ENCODE results near the gene HCRTR1. TPM values are rescaled to one million over a fixed set of nuclear protein-coding genes. Genes with fewer than 3 reads are reported as not detected.
A peak's percentile ranks its signal among the peaks of the same experiment; 100 is the strongest.
"Not testable (repeated sequence)": the region's sequence is repeated elsewhere in the genome, so short reads cannot be mapped to it uniquely, and the experiment has no call there.

Gene HCRTR1
- total RNA-seq, 4 donors from 2014 or later, result 1.6 TPM; not detected in 3

GRCh38 chr1:31586376-31587327 lies 30.8 kb upstream of the HCRTR1 start:
- ATAC-seq (ENCODE audit: low FRiP score), result no peak
- DNase-seq (ENCODE audit: low spot score), result no peak
- TF ChIP-seq, protein P1, sequence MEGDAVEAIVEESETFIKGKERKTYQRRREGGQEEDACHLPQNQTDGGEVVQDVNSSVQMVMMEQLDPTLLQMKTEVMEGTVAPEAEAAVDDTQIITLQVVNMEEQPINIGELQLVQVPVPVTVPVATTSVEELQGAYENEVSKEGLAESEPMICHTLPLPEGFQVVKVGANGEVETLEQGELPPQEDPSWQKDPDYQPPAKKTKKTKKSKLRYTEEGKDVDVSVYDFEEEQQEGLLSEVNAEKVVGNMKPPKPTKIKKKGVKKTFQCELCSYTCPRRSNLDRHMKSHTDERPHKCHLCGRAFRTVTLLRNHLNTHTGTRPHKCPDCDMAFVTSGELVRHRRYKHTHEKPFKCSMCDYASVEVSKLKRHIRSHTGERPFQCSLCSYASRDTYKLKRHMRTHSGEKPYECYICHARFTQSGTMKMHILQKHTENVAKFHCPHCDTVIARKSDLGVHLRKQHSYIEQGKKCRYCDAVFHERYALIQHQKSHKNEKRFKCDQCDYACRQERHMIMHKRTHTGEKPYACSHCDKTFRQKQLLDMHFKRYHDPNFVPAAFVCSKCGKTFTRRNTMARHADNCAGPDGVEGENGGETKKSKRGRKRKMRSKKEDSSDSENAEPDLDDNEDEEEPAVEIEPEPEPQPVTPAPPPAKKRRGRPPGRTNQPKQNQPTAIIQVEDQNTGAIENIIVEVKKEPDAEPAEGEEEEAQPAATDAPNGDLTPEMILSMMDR (IDR thresholded peaks at IDR 0.05), result no peak

GRCh38 chr1:31587328-31587699 lies 30.2 kb upstream of the HCRTR1 start:
- not testable (repeated sequence) for ATAC-seq (ENCODE audit: low FRiP score); DNase-seq (ENCODE audit: low spot score)

- peak; percentile 32 for DNase-seq (ENCODE audit: low spot score)
- TF ChIP-seq, protein P1 (IDR thresholded peaks at IDR 0.05), result no peak
- peak; percentile 66 for ATAC-seq (ENCODE audit: low FRiP score)
Measured at GRCh38 chr1:31587720-31588423, 29.6 kb upstream of the HCRTR1 start.

GRCh38 chr1:31588751-31589515 lies 28.6 kb upstream of the HCRTR1 start:
- ATAC-seq (ENCODE audit: low FRiP score) (peak; percentile 34), DNase-seq (ENCODE audit: low spot score) (no peak)
- TF ChIP-seq, protein P1 (IDR thresholded peaks at IDR 0.05), result no peak

- TF ChIP-seq, protein P1 (IDR thresholded peaks at IDR 0.05), result no peak
- ATAC-seq (ENCODE audit: low FRiP score), result no peak
- no peak for DNase-seq (ENCODE audit: low spot score)
Measured at GRCh38 chr1:31591425-31592093, 25.9 kb upstream of the HCRTR1 start.

GRCh38 chr1:31592132-31592531 lies 25.4 kb upstream of the HCRTR1 start:
- TF ChIP-seq, protein P1 (IDR thresholded peaks at IDR 0.05), result no peak
- DNase-seq (ENCODE audit: low spot score) (no peak), ATAC-seq (ENCODE audit: low FRiP score) (no peak)

Data from omental fat pad (tissue), 4 donors.